Posterior vena cava (tissue), 2 donors: ENCODE data around the gene MPP1. TPM values are rescaled to one million over a fixed set of nuclear protein-coding genes. Genes with fewer than 3 reads are reported as not detected.
"Not testable (repeated sequence)": the region's sequence is repeated elsewhere in the genome, so short reads cannot be mapped to it uniquely, and the experiment has no call there.

Source experiments
- DNase-seq: peaks from one replicate; pipeline ENCODE4 v3.0.0-alpha.2; 2020; ENCODE audit warnings: low spot score
- intact Hi-C, 2 donors: fragments of 100-400 bp; cut with DNase I; formaldehyde crosslinking; loops; one replicate each; pipeline versions ENCODE4 v1.14.1 to v1.14.2; 2022 to 2023
- long read RNA-seq, 2 donors: library from polyadenylated mRNA; unstranded; transcript quantifications; one replicate each; pipeline ENCODE4 v2.0.0, GENCODE V29; 2020 to 2021
- total RNA-seq, 2 donors: library from RNA; stranded (reverse); fragmentation: NEBNext Ultra II Directional; extraction: Animal tissue kit (Norgen Biotek cat#: 25700); gene quantifications; one replicate each; pipeline ENCODE4 v1.2.1, GENCODE V29; 2021
- donor health status: DM: yes; HTN: yes; CAD: no.
- donor health status: DM: yes; HTN: yes; CAD: no.

Gene MPP1
- 10 to 100 TPM; 36.8 to 49.5 TPM for total RNA-seq
- long read RNA-seq, donor 1, transcript MPP1-202 (12 exons, 2,042 nt), result major isoform, 5 of 6 reads
- long read RNA-seq, donor 1, partial matches to known transcripts, result 1 of 6 reads
- long read RNA-seq, donor 1, other reads (novel, unspliced or antisense), result 0 of 6 reads
- long read RNA-seq, donor 2, transcript MPP1-202 (12 exons, 2,042 nt), result major isoform, 83 of 100 reads
- long read RNA-seq, donor 2, partial matches to known transcripts, result 5 of 100 reads
- long read RNA-seq, donor 2, other reads (novel, unspliced or antisense), result 8 of 100 reads

- peak; percentile 93 for DNase-seq
- intact Hi-C loops, result no loop called here
These were observed at the start of gene MPP1 for GRCh38 chrX:154804957-154805695. Gene MPP1, minus strand, starts transcription at chrX:154805485. Its CDS starts 112 bp downstream, at chrX:154805373.

GRCh38 chrX:154850957-154851611, 45.8 kb upstream of the MPP1 start:
- DNase-seq, result no peak
- intact Hi-C loops, result no loop called here

- intact Hi-C loops, result no loop called here
- no peak for DNase-seq
These were observed 35.6 kb upstream of the MPP1 start for GRCh38 chrX:154840856-154841255.

DNA sequence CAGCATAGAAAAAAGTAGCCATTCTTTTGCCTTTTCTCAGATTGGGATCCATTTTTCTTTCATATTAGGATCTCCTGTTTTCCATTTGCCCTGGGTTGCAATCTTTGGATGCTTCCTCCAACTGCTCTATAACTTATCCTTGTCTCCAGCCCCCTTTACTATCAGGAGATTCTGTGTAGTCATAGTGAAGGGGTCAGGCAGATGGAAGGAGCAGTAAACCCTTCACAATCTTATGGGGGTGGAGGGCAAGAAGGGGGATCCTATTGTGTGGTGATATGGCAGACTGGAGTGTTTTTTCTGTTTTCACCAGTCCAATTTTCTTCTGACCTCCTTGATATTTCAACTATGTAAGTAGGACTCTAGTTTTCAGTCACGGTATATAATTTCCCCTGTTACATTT, 30.9 kb upstream of the MPP1 start:
- no peak for DNase-seq
- intact Hi-C loops, result no loop called here

- intact Hi-C loops, result no loop called here
- no peak for DNase-seq
These were observed 29.3 kb upstream of the MPP1 start, which contains the start of gene SMIM9 for GRCh38 chrX:154834562-154834961. Gene SMIM9, minus strand, starts transcription at chrX:154834662. Its CDS starts 3,806 bp downstream, at chrX:154830856.

- intact Hi-C loops, result no loop called here
- no peak for DNase-seq
These were observed 28.5 kb upstream of the MPP1 start for GRCh38 chrX:154833746-154834274.

- intact Hi-C loops, result no loop called here
- DNase-seq, result no peak
These were observed 24.7 kb upstream of the MPP1 start for GRCh38 chrX:154829926-154830442.

DNA sequence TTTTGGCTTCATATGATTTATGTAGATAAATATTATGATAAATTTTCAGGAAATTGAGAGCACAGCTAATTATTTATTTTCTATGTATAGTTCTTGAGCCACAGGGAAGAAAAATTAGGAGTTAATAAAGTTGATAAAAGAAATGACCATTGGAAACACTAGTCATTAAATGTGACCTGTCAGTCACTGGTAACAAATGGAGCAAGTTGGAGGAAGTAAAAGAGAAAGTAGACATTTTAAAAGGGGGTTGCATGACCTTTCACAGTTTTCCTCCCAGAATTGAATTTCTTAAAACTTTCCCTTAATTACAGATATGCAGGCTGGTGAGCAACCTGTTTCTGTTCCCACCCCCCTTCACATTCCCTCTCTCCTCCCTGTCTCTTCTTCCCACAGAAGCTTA, 23.8 kb upstream of the MPP1 start:
- intact Hi-C loops, result no loop called here
- DNase-seq, result no peak

DNA sequence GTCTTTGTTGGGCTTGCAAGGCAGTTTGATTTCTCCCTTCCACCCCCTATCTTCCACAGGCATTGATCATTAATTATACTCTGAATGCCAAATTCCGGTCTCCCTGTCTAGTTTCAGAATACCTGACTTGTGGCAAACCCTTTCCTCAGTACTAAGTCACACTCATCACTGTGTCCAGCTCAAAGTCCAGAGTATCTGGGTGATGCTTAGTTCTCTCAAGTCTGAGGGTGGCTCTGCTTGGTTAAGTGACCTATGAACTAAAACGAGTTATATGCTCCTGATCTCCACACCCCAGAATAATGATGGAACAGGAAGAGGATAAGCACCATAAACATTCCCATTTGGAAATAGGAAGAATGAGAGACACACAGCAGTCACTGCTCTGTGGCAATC, 22.7 kb upstream of the MPP1 start:
- intact Hi-C loops, result no loop called here
- DNase-seq, result no peak

DNA sequence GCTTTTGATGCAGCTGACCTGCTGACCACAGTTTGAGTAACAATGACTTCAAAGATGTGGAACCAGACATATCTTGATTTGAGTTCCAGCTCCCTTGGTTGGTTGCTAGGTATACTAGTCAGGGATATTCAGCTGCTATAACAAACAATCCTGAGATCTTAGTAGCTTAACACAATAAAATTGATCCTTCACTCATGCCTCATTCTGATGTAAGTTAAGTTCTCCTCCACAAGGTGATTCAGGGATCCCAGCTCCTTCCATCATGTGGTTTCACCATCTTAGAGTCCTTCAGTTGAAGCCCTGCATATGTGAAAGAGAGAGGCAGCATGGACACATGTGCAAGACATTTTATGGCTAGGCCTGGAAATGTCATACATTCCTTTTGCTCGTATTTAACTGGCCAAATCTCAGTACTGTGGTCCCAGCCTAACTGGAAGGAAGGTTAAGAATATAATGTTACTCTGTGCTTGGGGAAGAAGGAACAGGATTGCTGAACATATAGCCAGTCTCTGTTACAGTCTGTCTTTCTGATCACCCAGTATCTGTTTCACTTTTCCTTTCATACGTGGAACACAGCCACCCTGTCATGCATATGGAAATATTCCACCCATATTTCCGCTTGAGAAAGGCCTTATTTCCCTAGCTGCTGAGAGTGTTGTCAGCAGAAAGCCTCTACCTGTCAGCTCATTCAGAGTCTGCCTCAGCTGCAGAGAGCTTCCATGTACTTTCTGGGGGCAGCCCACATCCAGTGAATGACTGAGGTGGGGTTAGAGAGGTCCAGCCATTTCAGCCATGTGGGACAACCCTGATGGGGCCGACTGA, 22.1 kb upstream of the MPP1 start:
- DNase-seq, result no peak
- intact Hi-C loops, result no loop called here

GRCh38 chrX:154825586-154825985, 20.3 kb upstream of the MPP1 start:
- DNase-seq, intact Hi-C loops: not testable (repeated sequence)

- DNase-seq, result no peak
- intact Hi-C loops, result no loop called here
These were observed 19.4 kb upstream of the MPP1 start for GRCh38 chrX:154824638-154825037.

DNA sequence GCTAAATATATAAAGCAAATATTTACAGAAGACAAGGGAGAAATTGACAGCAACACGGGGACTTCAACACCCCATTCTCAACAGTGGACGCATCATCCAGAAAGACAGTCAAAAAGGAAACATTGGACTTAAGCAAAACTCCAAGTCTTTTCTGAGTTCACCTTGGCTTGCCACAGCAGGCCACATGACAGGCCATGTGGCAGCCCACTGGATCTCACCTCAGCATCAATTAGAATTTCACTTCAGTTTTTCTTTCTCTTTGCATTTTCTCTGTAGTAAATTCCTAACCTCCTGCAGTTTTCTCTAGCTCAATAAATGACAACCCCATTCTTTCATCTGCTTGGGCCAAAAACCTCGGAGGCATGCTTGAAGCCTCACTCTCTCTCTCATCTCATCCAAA, 16.7 kb upstream of the MPP1 start:
- DNase-seq, result no peak
- intact Hi-C loops, result no loop called here

DNA sequence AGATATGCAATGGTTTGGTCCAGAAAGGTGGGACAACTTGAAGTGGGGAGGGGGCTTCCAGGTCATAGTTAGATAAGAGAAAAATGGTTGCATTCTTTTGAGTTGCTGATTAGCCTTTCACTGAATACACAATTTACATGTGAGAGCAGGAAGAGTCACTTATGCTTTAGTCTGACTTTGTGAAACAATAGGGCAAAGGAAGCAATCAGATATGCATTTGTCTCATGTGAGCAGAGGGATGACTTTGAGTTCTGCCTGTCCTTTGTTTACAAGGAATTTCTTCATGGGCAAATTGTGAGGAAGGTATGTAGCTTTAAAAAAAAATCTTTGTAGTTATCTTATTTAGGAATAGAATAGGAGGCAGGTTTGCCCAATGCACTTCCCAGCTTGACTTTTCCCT, 16.2 kb upstream of the MPP1 start:
- no peak for DNase-seq
- intact Hi-C loops, result no loop called here

DNA sequence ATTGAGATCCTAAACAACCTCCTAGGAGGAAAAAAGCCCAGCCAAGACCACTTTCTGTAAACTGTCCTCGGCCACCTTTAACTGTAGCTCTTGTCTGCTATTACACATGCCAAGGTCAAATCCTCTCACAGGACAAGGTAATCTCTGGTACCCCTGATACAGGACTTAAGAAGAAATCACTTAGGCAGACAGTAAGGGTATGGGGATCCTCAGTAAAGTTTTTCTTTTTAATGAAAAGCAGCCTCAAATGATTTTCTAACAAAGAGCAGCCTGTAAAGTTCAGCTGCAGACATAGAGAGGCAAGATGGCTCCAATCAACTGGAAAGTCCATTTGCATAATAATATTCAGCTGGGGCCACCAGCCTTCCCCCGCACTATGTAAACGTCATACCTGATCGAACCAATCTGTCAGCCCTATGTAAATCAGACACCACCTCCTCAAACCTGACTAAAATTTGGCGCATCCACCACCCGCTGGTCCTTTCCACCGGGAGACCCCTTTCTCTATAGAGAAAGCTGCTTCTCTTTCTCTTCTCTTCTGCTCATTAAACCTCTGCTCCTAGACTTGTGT, 14.6 kb upstream of the MPP1 start:
- intact Hi-C loops, result no loop called here
- DNase-seq, result no peak

GRCh38 chrX:154818916-154819770, 13.9 kb upstream of the MPP1 start:
- no peak for DNase-seq
- intact Hi-C loops, result no loop called here

- DNase-seq, intact Hi-C loops: not testable (repeated sequence)
These were observed 11.8 kb upstream of the MPP1 start for GRCh38 chrX:154817048-154817618.
